Keratinocyte (primary cell): ENCODE results near the gene INPP5E.

Source experiments
- EZH2 ChIP-seq: IDR thresholded peaks from one replicate; pipeline ENCODE4 v1.6.1; 2012; ENCODE audit warnings: inconsistent platforms, mild to moderate bottlenecking, low read length, moderate library complexity
- TF ChIP-seq, protein P1 (sequence below), 3 experiments: IDR thresholded peaks in 1 of 3; conservative IDR thresholded peaks in 1 of 3; optimal IDR thresholded peaks in 1 of 3; 2 replicates in 2 of 3; 3 replicates in 1 of 3; pipeline versions ENCODE3 to v1.5.1; 2011; ENCODE audit warnings: low read length in 3 of 3, mild to moderate bottlenecking in 3 of 3, moderate library complexity in 2 of 3, control low read depth in 1 of 3, inconsistent platforms in 1 of 3; ENCODE audit not compliant: insufficient read depth in 2 of 3; ENCODE audit errors: extremely low read depth in 1 of 3

DNA sequence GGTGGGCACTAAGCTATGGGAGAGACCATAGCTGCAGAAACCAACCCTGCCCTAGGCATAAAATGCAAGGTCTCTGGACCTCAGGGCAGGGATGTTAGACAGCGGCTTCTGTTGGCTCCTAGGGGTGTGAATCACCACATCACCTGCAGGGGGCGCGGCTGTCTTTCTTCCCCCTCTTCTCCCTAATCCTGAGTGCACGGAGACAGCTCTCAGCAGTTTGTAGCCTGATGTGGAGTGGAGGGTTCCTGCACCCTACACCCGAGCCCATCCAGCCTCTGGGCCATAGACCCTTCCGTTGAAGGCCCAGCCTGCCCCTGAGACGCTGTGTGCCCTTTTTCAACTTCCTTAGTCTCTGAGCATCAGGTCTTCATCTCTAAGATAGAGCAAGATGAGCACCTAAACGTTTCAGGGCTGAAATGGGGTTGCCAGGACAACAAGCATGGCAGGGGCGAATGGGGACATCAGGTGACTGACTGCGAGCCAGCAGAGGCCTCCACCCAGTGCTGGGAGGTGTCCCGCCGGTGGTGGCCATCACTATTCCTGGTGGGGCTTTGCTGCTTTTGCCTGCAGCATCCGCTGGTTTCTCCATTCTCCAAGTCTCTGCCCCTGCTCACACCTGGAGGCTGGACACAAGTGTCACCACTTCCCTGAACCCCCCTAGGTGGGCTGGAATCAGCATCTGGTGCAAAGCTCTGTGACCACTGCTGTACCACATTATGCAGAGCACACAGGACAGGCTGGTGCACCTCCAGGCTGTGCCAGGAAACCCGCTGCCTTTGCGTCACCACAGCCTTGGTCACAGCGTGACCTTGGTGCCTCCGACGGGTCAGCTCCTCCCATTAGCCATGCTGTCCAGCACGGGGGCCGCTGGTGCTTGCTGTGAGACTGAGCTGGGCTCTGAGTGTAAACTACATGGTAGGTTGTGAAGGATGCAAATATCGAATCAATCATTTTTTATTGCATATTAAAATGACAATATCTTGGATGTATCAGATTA, 45.7 kb upstream of the INPP5E start:
- TF ChIP-seq, protein P1, sequence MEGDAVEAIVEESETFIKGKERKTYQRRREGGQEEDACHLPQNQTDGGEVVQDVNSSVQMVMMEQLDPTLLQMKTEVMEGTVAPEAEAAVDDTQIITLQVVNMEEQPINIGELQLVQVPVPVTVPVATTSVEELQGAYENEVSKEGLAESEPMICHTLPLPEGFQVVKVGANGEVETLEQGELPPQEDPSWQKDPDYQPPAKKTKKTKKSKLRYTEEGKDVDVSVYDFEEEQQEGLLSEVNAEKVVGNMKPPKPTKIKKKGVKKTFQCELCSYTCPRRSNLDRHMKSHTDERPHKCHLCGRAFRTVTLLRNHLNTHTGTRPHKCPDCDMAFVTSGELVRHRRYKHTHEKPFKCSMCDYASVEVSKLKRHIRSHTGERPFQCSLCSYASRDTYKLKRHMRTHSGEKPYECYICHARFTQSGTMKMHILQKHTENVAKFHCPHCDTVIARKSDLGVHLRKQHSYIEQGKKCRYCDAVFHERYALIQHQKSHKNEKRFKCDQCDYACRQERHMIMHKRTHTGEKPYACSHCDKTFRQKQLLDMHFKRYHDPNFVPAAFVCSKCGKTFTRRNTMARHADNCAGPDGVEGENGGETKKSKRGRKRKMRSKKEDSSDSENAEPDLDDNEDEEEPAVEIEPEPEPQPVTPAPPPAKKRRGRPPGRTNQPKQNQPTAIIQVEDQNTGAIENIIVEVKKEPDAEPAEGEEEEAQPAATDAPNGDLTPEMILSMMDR (optimal IDR thresholded peaks at IDR 0.05 in 1 of 3, IDR thresholded peaks at IDR 0.05 in 1 of 3, conservative IDR thresholded peaks at IDR 0.05 in 1 of 3; ENCODE audit: extremely low read depth in 1 of 3, insufficient read depth in 2 of 3, low read length in 3 of 3) = peak in 2 of 3 experiments; percentile 88 to 92
- no peak for TF ChIP-seq EZH2
